H9 (cell line): ENCODE data around the gene ITSN2. TPM values are rescaled to one million over a fixed set of nuclear protein-coding genes. Genes with fewer than 3 reads are reported as not detected.

Source experiments
- DNase-seq: peaks from one replicate; pipeline ENCODE4 v3.0.0-alpha.2; 2017
- H2AFZ ChIP-seq: one replicate; pipeline ENCODE4 v1.6.1; 2013; ENCODE audit warnings: mild to moderate bottlenecking, low read length, control low read depth, moderate library complexity
- H2AK5ac ChIP-seq: 2 replicates; pipeline ENCODE4 v1.6.1; 2013; ENCODE audit warnings: low read length, control low read depth, mixed read lengths; ENCODE audit not compliant: insufficient read length
- H2BK120ac ChIP-seq: one replicate; pipeline ENCODE4 v1.6.1; 2013; ENCODE audit warnings: low read depth, mild to moderate bottlenecking, low read length, control low read depth, inconsistent platforms; ENCODE audit not compliant: poor library complexity, severe bottlenecking
- H2BK12ac ChIP-seq: 2 replicates; pipeline ENCODE4 v1.6.1; 2013; ENCODE audit warnings: low read length, control low read depth, mixed read lengths, low read depth; ENCODE audit not compliant: insufficient read length
- H2BK15ac ChIP-seq: 2 replicates; pipeline ENCODE4 v1.6.1; 2013; ENCODE audit warnings: low read depth, low read length, control low read depth
- H2BK20ac ChIP-seq: one replicate; pipeline ENCODE4 v1.6.1; 2013; ENCODE audit warnings: low read depth, mild to moderate bottlenecking, low read length, control low read depth, inconsistent platforms; ENCODE audit not compliant: poor library complexity, severe bottlenecking
- H2BK5ac ChIP-seq: 2 replicates; pipeline ENCODE4 v1.6.1; 2013; ENCODE audit warnings: low read length, control low read depth, mixed read lengths; ENCODE audit not compliant: insufficient read length
- H3K14ac ChIP-seq: 2 replicates; pipeline ENCODE4 v1.6.1; 2013; ENCODE audit warnings: low read length, control low read depth; ENCODE audit not compliant: insufficient read depth
- H3K18ac ChIP-seq: 2 replicates; pipeline ENCODE4 v1.6.1; 2013; ENCODE audit warnings: low read depth, mild to moderate bottlenecking, mixed read lengths, low read length, control low read depth; ENCODE audit not compliant: insufficient read length
- H3K23ac ChIP-seq: 2 replicates; pipeline ENCODE4 v1.6.1; 2013; ENCODE audit warnings: low read length, control low read depth, mixed read lengths, low read depth; ENCODE audit not compliant: insufficient read length
- H3K23me2 ChIP-seq: 2 replicates; pipeline ENCODE4 v1.6.1; 2013; ENCODE audit warnings: low read depth, mild to moderate bottlenecking, mixed read lengths, low read length, control low read depth; ENCODE audit not compliant: insufficient read length, poor library complexity, severe bottlenecking
- H3K27ac ChIP-seq: 2 replicates; pipeline ENCODE4 v1.5.1; 2013; ENCODE audit warnings: low read length, control low read depth, mixed read lengths, low read depth; ENCODE audit not compliant: insufficient read length
- H3K27me3 ChIP-seq: 2 replicates; pipeline ENCODE4 v1.6.1; 2013; ENCODE audit warnings: low read length, control low read depth, inconsistent platforms; ENCODE audit not compliant: insufficient read depth
- H3K4ac ChIP-seq: 2 replicates; pipeline ENCODE4 v1.6.1; 2013; ENCODE audit warnings: low read depth, mild to moderate bottlenecking, control low read depth, inconsistent platforms, low read length, moderate library complexity
- H3K4me1 ChIP-seq: 2 replicates; pipeline ENCODE4 v1.6.1; 2013; ENCODE audit warnings: low read length, control low read depth, inconsistent platforms; ENCODE audit not compliant: insufficient read depth
- H3K4me2 ChIP-seq: 2 replicates; pipeline ENCODE4 v1.6.1; 2013; ENCODE audit warnings: low read length, control low read depth, mixed read lengths; ENCODE audit not compliant: insufficient read length, insufficient read depth
- H3K56ac ChIP-seq: 2 replicates; pipeline ENCODE4 v1.6.1; 2013; ENCODE audit warnings: low read depth, mild to moderate bottlenecking, mixed read lengths, low read length, control low read depth; ENCODE audit not compliant: insufficient read length
- H3K79me1 ChIP-seq: 2 replicates; pipeline ENCODE4 v1.6.1; 2013; ENCODE audit warnings: low read depth, mild to moderate bottlenecking, moderate library complexity, low read length, control low read depth, inconsistent platforms; ENCODE audit not compliant: insufficient read depth, poor library complexity, severe bottlenecking
- H3K79me2 ChIP-seq: 2 replicates; pipeline ENCODE4 v1.6.1; 2013; ENCODE audit warnings: low read length, control low read depth, inconsistent platforms; ENCODE audit not compliant: insufficient read depth
- H3K9ac ChIP-seq: 2 replicates; pipeline ENCODE4 v1.6.1; 2013; ENCODE audit warnings: low read length, control low read depth, mixed read lengths; ENCODE audit not compliant: insufficient read length; ENCODE audit errors: extremely low read depth
- H3K9me3 ChIP-seq: one replicate; pipeline ENCODE4 v1.6.1; 2013; ENCODE audit warnings: low read depth, low read length, inconsistent platforms; ENCODE audit not compliant: control insufficient read depth
- H3T11ph ChIP-seq: one replicate; pipeline ENCODE4 v1.6.1; 2013; ENCODE audit warnings: mild to moderate bottlenecking, low read length, control low read depth, inconsistent platforms
- H4K20me1 ChIP-seq: one replicate; pipeline ENCODE4 v1.6.1; 2013; ENCODE audit not compliant: control insufficient read depth, insufficient read length, insufficient read depth
- H4K5ac ChIP-seq: 2 replicates; pipeline ENCODE4 v1.6.1; 2013; ENCODE audit warnings: low read depth, mild to moderate bottlenecking, mixed read lengths, low read length, control low read depth; ENCODE audit not compliant: insufficient read length
- H4K8ac ChIP-seq: replicated peaks from 2 replicates; pipeline ENCODE4 v1.6.1; 2013; ENCODE audit warnings: low read length, control low read depth, mixed read lengths, low read depth; ENCODE audit not compliant: insufficient read length
- H4K91ac ChIP-seq: 2 replicates; pipeline ENCODE4 v1.6.1; 2013; ENCODE audit warnings: low read depth, mild to moderate bottlenecking, moderate library complexity, mixed read lengths, low read length, control low read depth; ENCODE audit not compliant: insufficient read length
- H3K27ac Mint-ChIP-seq, 3 experiments: 2 replicates in 2 of 3; 3 replicates in 1 of 3; pipeline ENCODE4 v1.8.0; 2020 to 2021; ENCODE audit warnings: mixed read lengths in 3 of 3, mild to moderate bottlenecking in 1 of 3, moderate library complexity in 1 of 3
- H3K27me3 Mint-ChIP-seq: 2 replicates; pipeline ENCODE4 v1.8.0; 2021; ENCODE audit warnings: low read depth, mild to moderate bottlenecking, moderate library complexity, mixed read lengths
- H3K36me3 Mint-ChIP-seq, 3 experiments: 2 replicates in 2 of 3; 3 replicates in 1 of 3; pipeline ENCODE4 v1.8.0; 2020 to 2021; ENCODE audit warnings: low read depth in 3 of 3, mixed read lengths in 3 of 3; ENCODE audit not compliant: insufficient read depth in 1 of 3
- H3K4me1 Mint-ChIP-seq, 2 experiments: 2 replicates each; pipeline ENCODE4 v1.8.0; 2020; ENCODE audit warnings: mixed read lengths in 2 of 2
- H3K4me3 Mint-ChIP-seq, 2 experiments: 2 replicates in 1 of 2; 3 replicates in 1 of 2; pipeline ENCODE4 v1.8.0; 2020 to 2021; ENCODE audit warnings: mild to moderate bottlenecking in 2 of 2, mixed read lengths in 2 of 2, moderate library complexity in 1 of 2
- H3K9me3 Mint-ChIP-seq, 2 experiments: 2 replicates in 1 of 2; 3 replicates in 1 of 2; pipeline ENCODE4 v1.8.0; 2020; ENCODE audit warnings: mild to moderate bottlenecking in 2 of 2, mixed read lengths in 2 of 2, moderate library complexity in 1 of 2
- CTCF ChIP-seq: fragments of 200-600 bp; sonication (generic); conservative IDR thresholded peaks from 3 replicates; pipeline ENCODE4 v1.8.0; 2021; ENCODE audit warnings: antibody characterized with exemption, mild to moderate bottlenecking
- WGBS: extraction: QIAGEN DNeasy Blood & Tissue Kit; methylation state at CpG from one replicate; pipeline ENCODE4 v1.1.7; 2013; ENCODE audit warnings: missing lambda C conversion rate, low lambda C conversion rate, mixed read lengths; ENCODE audit not compliant: insufficient read length; ENCODE audit errors: extremely low coverage; 5-methylcytosine and 5-hydroxymethylcytosine counted together
- total RNA-seq: library from RNA; stranded (reverse); gene quantifications from 2 replicates; pipeline ENCODE4 v1.2.1, GENCODE V29; 2021

ITSN2 gene
- total RNA-seq, 1 experiment from 2014 or later = 17.0 TPM

GRCh38 chr2:24287171-24287570 is 73.2 kb downstream of the ITSN2 start:
- DNase-seq = no peak
- no peaks in the 10 kb centered on the region for H3K23me2 ChIP-seq
- Mint-ChIP-seq H3K27ac (no peak overlapping the region), H3K9me3 (no peaks in the 10 kb centered on the region), H3K4me1 (no peaks in the 10 kb centered on the region), H3K27me3 (no peaks in the 10 kb centered on the region), H3K4me3 (no peak overlapping the region), H3K36me3 (no peaks in the 10 kb centered on the region)
- no peaks in the 10 kb centered on the region for H3K9me3 ChIP-seq
- H3T11ph ChIP-seq = no peak overlapping the region
- H4K5ac ChIP-seq = no peak overlapping the region
- no peaks in the 10 kb centered on the region for H4K20me1 ChIP-seq
- H3K56ac ChIP-seq = no peak overlapping the region
- no peak overlapping the region for H3K27ac ChIP-seq
- H2AK5ac ChIP-seq = no peak overlapping the region
- no peak overlapping the region for H4K8ac ChIP-seq
- H2BK5ac ChIP-seq = no peak overlapping the region
- no peak overlapping the region for H3K23ac ChIP-seq
- H2BK12ac ChIP-seq = no peak overlapping the region
- no peak overlapping the region for H3K4ac ChIP-seq
- no peak overlapping the region for H3K14ac ChIP-seq
- H2AFZ ChIP-seq = no peak overlapping the region
- H3K4me2 ChIP-seq = no peak overlapping the region
- no peaks in the 10 kb centered on the region for H3K79me1 ChIP-seq
- H3K9ac ChIP-seq = no peak overlapping the region
- no peak overlapping the region for H3K18ac ChIP-seq
- H2BK120ac ChIP-seq = no peak overlapping the region
- H3K4me1 ChIP-seq = no peaks in the 10 kb centered on the region
- no peak overlapping the region for H4K91ac ChIP-seq
- no peaks in the 10 kb centered on the region for H3K79me2 ChIP-seq
- H2BK15ac ChIP-seq = no peak overlapping the region
- TF ChIP-seq CTCF = no peak
- H3K27me3 ChIP-seq = no peaks in the 10 kb centered on the region
- no CpG with 5 or more reads among the region's 1 CpG for WGBS
- H2BK20ac ChIP-seq = no peak overlapping the region
